Central memory CD4-positive, alpha-beta T cell (primary cell): ENCODE data around the gene TMCO1.
"Not testable (repeated sequence)": the region's sequence is repeated elsewhere in the genome, so short reads cannot be mapped to it uniquely, and the experiment has no call there.

ENCODE experiments used
- DNase-seq: peaks from one replicate; pipeline ENCODE4 v3.0.0; 2022
- total RNA-seq, 3 experiments: gene quantifications; one replicate each; lab custom pipeline; 2026; lab: John Stamatoyannopoulos, UW

TMCO1 gene
- 40.5 to 105 (median 76.4) reads per million in 3 experiments for total RNA-seq

- peak; percentile 96 for DNase-seq
These were observed at the start of gene TMCO1 for GRCh38 chr1:165768513-165769394. TSS of gene TMCO1 (minus strand) at chr1:165768868. CDS start at chr1:165768751, 117 bp downstream.

GRCh38 chr1:165816826-165817497 is 48.3 kb upstream of the TMCO1 start:
- DNase-seq, result no peak

- no peak for DNase-seq
These were observed 47.5 kb upstream of the TMCO1 start for GRCh38 chr1:165816157-165816556.

GRCh38 chr1:165815725-165816124 is 47.1 kb upstream of the TMCO1 start:
- no peak for DNase-seq

- no peak for DNase-seq
These were observed 38.9 kb upstream of the TMCO1 start for GRCh38 chr1:165807613-165808012.

- not testable (repeated sequence) for DNase-seq
These were observed 35.8 kb upstream of the TMCO1 start for GRCh38 chr1:165804513-165804912.

GRCh38 chr1:165799387-165799786 is 30.7 kb upstream of the TMCO1 start:
- DNase-seq, result no peak

GRCh38 chr1:165795894-165796293 is 27.2 kb upstream of the TMCO1 start:
- no peak for DNase-seq

GRCh38 chr1:165793951-165794350 is 25.3 kb upstream of the TMCO1 start:
- no peak for DNase-seq

GRCh38 chr1:165787741-165788140 is 19.1 kb upstream of the TMCO1 start:
- DNase-seq, result no peak

- DNase-seq, result not testable (repeated sequence)
These were observed 14.9 kb upstream of the TMCO1 start for GRCh38 chr1:165783519-165783918.

GRCh38 chr1:165778197-165778596 is 9.5 kb upstream of the TMCO1 start:
- DNase-seq, result not testable (repeated sequence)

- no peak for DNase-seq
These were observed 4.8 kb upstream of the TMCO1 start for GRCh38 chr1:165773324-165773965.

GRCh38 chr1:165772739-165773138 is 4.1 kb upstream of the TMCO1 start:
- no peak for DNase-seq

GRCh38 chr1:165764277-165764676 is 4.4 kb downstream of the TMCO1 start:
- DNase-seq, result no peak

GRCh38 chr1:165763442-165763841 is 5.2 kb downstream of the TMCO1 start:
- DNase-seq, result no peak

GRCh38 chr1:165762725-165763124 is 5.9 kb downstream of the TMCO1 start:
- DNase-seq, result no peak

GRCh38 chr1:165759095-165759494 is 9.6 kb downstream of the TMCO1 start:
- DNase-seq, result no peak

- DNase-seq, result no peak
These were observed 13.2 kb downstream of the TMCO1 start for GRCh38 chr1:165755393-165756010.

GRCh38 chr1:165753934-165754333 is 14.7 kb downstream of the TMCO1 start:
- DNase-seq, result no peak

- DNase-seq, result no peak
These were observed 20.1 kb downstream of the TMCO1 start for GRCh38 chr1:165748550-165748949.

- DNase-seq, result no peak
These were observed 20.8 kb downstream of the TMCO1 start for GRCh38 chr1:165747632-165748447.
